ENCODE data around the gene SPATA6.

Gene SPATA6

DNA sequence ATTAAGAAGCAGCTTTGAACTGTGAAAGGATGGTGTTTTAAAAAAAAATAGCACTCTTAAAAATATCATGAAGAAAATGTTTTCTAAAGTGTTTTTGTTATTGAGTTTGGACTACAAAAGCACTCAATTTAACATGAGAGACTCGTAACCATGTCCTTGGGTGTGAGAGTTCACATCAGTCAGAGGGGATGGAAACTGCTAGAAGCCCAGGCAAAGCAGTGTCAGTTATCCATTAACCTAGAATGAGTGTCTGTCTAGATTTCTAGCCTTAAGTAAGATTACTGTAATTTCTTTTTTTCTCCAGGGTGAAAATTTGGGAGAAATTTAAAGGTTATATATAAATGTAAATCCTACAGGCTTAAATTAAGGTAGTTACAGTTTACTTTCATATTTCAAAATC lies 217.8 kb downstream of the SPATA6 start:
- DNase-seq (ENCODE audit: low read depth): no peak
- TF ChIP-seq CTCF (IDR thresholded peaks at IDR 0.05; ENCODE audit: control insufficient read depth, insufficient read depth, low read depth, low read length, missing control alignments): no peak
- no peak overlapping the region for H3K4me3 ChIP-seq (ENCODE audit: control insufficient read depth, low read depth, low read length)

DNA sequence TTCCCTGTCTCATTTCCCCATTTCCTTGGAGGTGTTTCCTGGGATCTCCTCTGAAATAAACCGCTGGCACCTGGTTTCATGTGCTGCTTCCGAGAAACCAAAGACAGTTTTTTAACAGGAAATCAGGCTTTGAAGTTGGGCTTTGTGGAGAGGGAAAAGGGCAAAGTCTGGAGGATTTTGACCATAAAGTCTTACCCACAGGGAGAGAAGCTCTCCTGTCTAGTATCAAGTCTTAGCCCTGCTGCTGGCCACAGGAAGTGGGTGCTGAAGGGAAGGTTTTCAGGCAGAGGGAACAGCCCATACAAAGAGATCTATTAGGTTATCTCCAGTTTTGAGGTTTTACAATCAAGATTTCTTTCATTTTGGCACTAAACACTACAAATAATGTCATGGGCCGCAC lies 220.2 kb downstream of the SPATA6 start:
- H3K4me3 ChIP-seq (ENCODE audit: control insufficient read depth, low read depth, low read length): no peak overlapping the region
- no peak for TF ChIP-seq CTCF (IDR thresholded peaks at IDR 0.05; ENCODE audit: control insufficient read depth, insufficient read depth, low read depth, low read length, missing control alignments)
- no peak for DNase-seq (ENCODE audit: low read depth)

GRCh38 chr1:48251323-48251722 lies 220.7 kb downstream of the SPATA6 start:
- H3K4me3 ChIP-seq (ENCODE audit: control insufficient read depth, low read depth, low read length): no peak overlapping the region
- no peak for DNase-seq (ENCODE audit: low read depth)
- no peak for TF ChIP-seq CTCF (IDR thresholded peaks at IDR 0.05; ENCODE audit: control insufficient read depth, insufficient read depth, low read depth, low read length, missing control alignments)

GRCh38 chr1:48250572-48250971 lies 221.4 kb downstream of the SPATA6 start:
- no peak overlapping the region for H3K4me3 ChIP-seq (ENCODE audit: control insufficient read depth, low read depth, low read length)
- DNase-seq (ENCODE audit: low read depth): no peak
- no peak for TF ChIP-seq CTCF (IDR thresholded peaks at IDR 0.05; ENCODE audit: control insufficient read depth, insufficient read depth, low read depth, low read length, missing control alignments)

DNA sequence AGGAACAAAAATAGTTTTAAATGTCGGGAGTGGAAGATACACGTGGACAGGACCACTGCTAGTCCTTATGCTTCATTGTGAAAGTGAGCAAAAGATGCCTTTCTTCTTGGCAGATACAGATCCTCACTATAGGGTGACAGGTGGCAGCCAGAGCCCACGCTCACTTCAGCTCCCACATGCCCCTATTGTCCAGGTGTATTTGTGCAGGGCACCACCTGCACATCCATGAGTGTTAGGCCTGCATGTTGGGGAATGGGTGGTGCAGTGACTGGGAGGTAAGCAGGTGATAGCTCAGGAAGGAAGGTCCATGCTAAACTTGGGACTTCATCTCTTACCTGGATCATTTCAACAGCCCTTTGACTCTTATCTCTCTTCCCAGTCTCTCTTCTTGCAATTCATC lies 222.1 kb downstream of the SPATA6 start:
- TF ChIP-seq CTCF (IDR thresholded peaks at IDR 0.05; ENCODE audit: control insufficient read depth, insufficient read depth, low read depth, low read length, missing control alignments): no peak
- no peak for DNase-seq (ENCODE audit: low read depth)

GRCh38 chr1:48248356-48248755 lies 223.6 kb downstream of the SPATA6 start:
- no peak for DNase-seq (ENCODE audit: low read depth)

More for the DNA sequence above, 222.1 kb downstream of the SPATA6 start:
- H3K4me3 ChIP-seq (ENCODE audit: control insufficient read depth, low read depth, low read length): no peak overlapping the region

More at GRCh38 chr1:48248356-48248755, 223.6 kb downstream of the SPATA6 start:
- no peak for TF ChIP-seq CTCF (IDR thresholded peaks at IDR 0.05; ENCODE audit: control insufficient read depth, insufficient read depth, low read depth, low read length, missing control alignments)
- H3K4me3 ChIP-seq (ENCODE audit: control insufficient read depth, low read depth, low read length): no peak overlapping the region
